IMR-90 (cell line): Measurements from ENCODE around the gene SMIM33. TPM values are rescaled to one million over a fixed set of nuclear protein-coding genes. Genes with fewer than 3 reads are reported as not detected.
A peak's percentile ranks its signal among the peaks of the same experiment; 100 is the strongest.

Experiments used
- ATAC-seq: fragments of 200-7000 bp; cut with Tn5 transposase; 2 replicates; pipeline ENCODE4 v1.9.1; 2020; ENCODE audit warnings: low read depth, mild to moderate bottlenecking, moderate library complexity
- BruUV-seq: library from RNA; stranded (reverse); fragments of 400-500 nt; replicated peaks from 2 replicates; lab custom pipeline; 2021; lab: Mats Ljungman, UMichigan
- CTCF ChIA-PET: fragments of 300-600 bp; formaldehyde crosslinking; extraction: SDS; loops from one replicate; lab custom pipeline; 2021; ENCODE audit warnings: antibody characterized with exemption; lab: Yijun Ruan, JAX
- POLR2A ChIA-PET: fragments of 300-600 bp; sonication (Branson Sonifier 250); formaldehyde crosslinking; loops from one replicate; lab custom pipeline; 2022; ENCODE audit warnings: antibody characterized with exemption; ENCODE audit not compliant: unreplicated experiment; lab: Charles Lee
- DNase-seq: peaks from one replicate; pipeline ENCODE4 v3.0.0; 2013
- H2AFZ ChIP-seq: replicated peaks from 2 replicates; pipeline ENCODE3; 2013; ENCODE audit warnings: low read length, mild to moderate bottlenecking; ENCODE audit not compliant: poor library complexity
- H2AK5ac ChIP-seq: 2 replicates; pipeline ENCODE4 v1.6.1; 2013; ENCODE audit warnings: low read depth, low read length, inconsistent platforms
- H2AK9ac ChIP-seq: replicated peaks from 2 replicates; pipeline ENCODE3; 2013; ENCODE audit warnings: mild to moderate bottlenecking, low read depth, low read length, moderate library complexity; ENCODE audit not compliant: poor library complexity
- H2BK120ac ChIP-seq: 2 replicates; pipeline ENCODE4 v1.6.1; 2013; ENCODE audit warnings: low read depth, low read length, inconsistent platforms
- H2BK15ac ChIP-seq: 3 replicates; pipeline ENCODE4 v1.6.1; 2013; ENCODE audit warnings: low read depth, low read length, inconsistent platforms
- H2BK20ac ChIP-seq: 2 replicates; pipeline ENCODE4 v1.6.1; 2013; ENCODE audit warnings: low read depth, mild to moderate bottlenecking, inconsistent platforms, low read length, moderate library complexity
- H2BK5ac ChIP-seq: 2 replicates; pipeline ENCODE4 v1.6.1; 2013; ENCODE audit warnings: mild to moderate bottlenecking, low read depth, low read length, inconsistent platforms; ENCODE audit not compliant: poor library complexity, severe bottlenecking
- H3K14ac ChIP-seq: replicated peaks from 2 replicates; pipeline ENCODE4 v1.6.1; 2013; ENCODE audit warnings: low read depth, low read length, inconsistent platforms
- H3K18ac ChIP-seq: 2 replicates; pipeline ENCODE4 v1.6.1; 2013; ENCODE audit warnings: low read depth, low read length, control low read depth
- H3K23ac ChIP-seq: 2 replicates; pipeline ENCODE4 v1.6.1; 2013; ENCODE audit warnings: low read depth, low read length, inconsistent platforms
- H3K27ac ChIP-seq: 2 replicates; pipeline ENCODE4 v1.5.1; 2013; ENCODE audit warnings: mild to moderate bottlenecking, control low read depth, low read length; ENCODE audit not compliant: insufficient read depth
- H3K27me3 ChIP-seq: 2 replicates; pipeline ENCODE4 v1.6.1; 2013; ENCODE audit warnings: low read length; ENCODE audit not compliant: control insufficient read depth, insufficient read depth
- H3K36me3 ChIP-seq: 2 replicates; pipeline ENCODE4 v1.6.1; 2013; ENCODE audit warnings: low read length, mixed read lengths; ENCODE audit not compliant: control insufficient read depth, insufficient read depth
- H3K4ac ChIP-seq: 2 replicates; pipeline ENCODE4 v1.6.1; 2013; ENCODE audit warnings: low read depth, low read length, inconsistent platforms
- H3K4me1 ChIP-seq: 2 replicates; pipeline ENCODE4 v1.6.1; 2013; ENCODE audit warnings: low read length, mixed read lengths; ENCODE audit not compliant: control insufficient read depth, insufficient read depth
- H3K4me2 ChIP-seq: 2 replicates; pipeline ENCODE4 v1.6.1; 2013; ENCODE audit warnings: low read depth, mild to moderate bottlenecking, control low read depth, low read length, moderate library complexity
- H3K4me3 ChIP-seq: 2 replicates; pipeline ENCODE4 v1.5.1; 2013; ENCODE audit warnings: low read depth, mild to moderate bottlenecking, control low read depth, low read length, moderate library complexity; ENCODE audit not compliant: insufficient read depth
- H3K56ac ChIP-seq: 2 replicates; pipeline ENCODE4 v1.6.1; 2013; ENCODE audit warnings: low read length, inconsistent platforms; ENCODE audit not compliant: insufficient read depth; ENCODE audit errors: extremely low read depth
- H3K79me1 ChIP-seq, 2 experiments: 2 replicates each; pipeline ENCODE4 v1.6.1; 2013; ENCODE audit warnings: low read length in 2 of 2, inconsistent platforms in 1 of 2, low read depth in 1 of 2
- H3K9ac ChIP-seq: 2 replicates; pipeline ENCODE4 v1.6.1; 2013; ENCODE audit warnings: low read depth, low read length, control low read depth
- H3K9me1 ChIP-seq: 2 replicates; pipeline ENCODE4 v1.6.1; 2013; ENCODE audit warnings: low read length, inconsistent platforms; ENCODE audit not compliant: insufficient read depth
- H3K9me3 ChIP-seq: 2 replicates; pipeline ENCODE4 v1.6.1; 2013; ENCODE audit warnings: low read length; ENCODE audit not compliant: control insufficient read depth, insufficient read depth
- H4K20me1 ChIP-seq: 2 replicates; pipeline ENCODE4 v1.6.1; 2013; ENCODE audit warnings: low read length, inconsistent platforms; ENCODE audit not compliant: insufficient read depth
- H4K5ac ChIP-seq: 2 replicates; pipeline ENCODE4 v1.6.1; 2013; ENCODE audit warnings: mild to moderate bottlenecking, low read depth, low read length, control low read depth
- H4K8ac ChIP-seq, 2 experiments: 2 replicates each; pipeline ENCODE4 v1.6.1; 2013; ENCODE audit warnings: low read depth in 2 of 2, low read length in 2 of 2, control low read depth in 1 of 2, inconsistent platforms in 1 of 2
- H4K91ac ChIP-seq: 2 replicates; pipeline ENCODE4 v1.6.1; 2013; ENCODE audit warnings: low read depth, low read length, inconsistent platforms; ENCODE audit not compliant: insufficient read depth
- CEBPB ChIP-seq: IDR thresholded peaks from 2 replicates; pipeline ENCODE4 v1.6.1; 2012; ENCODE audit warnings: low read depth, low read length, improper control_type of control experiment
- CHD1 ChIP-seq: IDR thresholded peaks from 2 replicates; pipeline ENCODE4 v1.6.1; 2012; ENCODE audit warnings: low read depth, low read length, improper control_type of control experiment
- MXI1 ChIP-seq: IDR thresholded peaks from 2 replicates; pipeline ENCODE4 v1.6.1; 2012; ENCODE audit warnings: low read depth, mild to moderate bottlenecking, low read length, moderate library complexity, borderline replicate concordance
- NFE2L2 ChIP-seq: fragments of 150-350 bp; IDR thresholded peaks from 2 replicates; pipeline ENCODE4 v1.6.1; 2016; ENCODE audit warnings: low read depth, mild to moderate bottlenecking, low read length
- POLR2A ChIP-seq: IDR thresholded peaks from 2 replicates; pipeline ENCODE4 v1.6.1; 2012; ENCODE audit warnings: mild to moderate bottlenecking, low read depth, low read length
- RAD21 ChIP-seq: IDR thresholded peaks from 2 replicates; pipeline ENCODE4 v1.6.1; 2012; ENCODE audit warnings: low read length, improper control_type of control experiment
- RCOR1 ChIP-seq: IDR thresholded peaks from 2 replicates; pipeline ENCODE4 v1.6.1; 2012; ENCODE audit warnings: mild to moderate bottlenecking, low read length, improper control_type of control experiment; ENCODE audit not compliant: insufficient replicate concordance
- RFX5 ChIP-seq: IDR thresholded peaks from 2 replicates; pipeline ENCODE4 v1.8.0; 2012; ENCODE audit warnings: low read depth, mild to moderate bottlenecking, low read length, moderate library complexity
- SMC3 ChIP-seq: fragments of 150-350 bp; IDR thresholded peaks from 2 replicates; pipeline ENCODE4 v1.6.1; 2016; ENCODE audit warnings: low read depth, mild to moderate bottlenecking, antibody characterized with exemption, low read length, moderate library complexity
- WGBS, 2 experiments: methylation state at CpG; one replicate each; pipeline versions ENCODE4 v1.1.5 to v1.1.7; 2013; ENCODE audit warnings: missing lambda C conversion rate in 2 of 2; ENCODE audit not compliant: insufficient read length in 1 of 2; ENCODE audit errors: extremely low coverage in 2 of 2; 5-methylcytosine and 5-hydroxymethylcytosine counted together
- dilution Hi-C: fragments of 300-500 bp; cut with HindIII; formaldehyde crosslinking; loops from one replicate; pipeline ENCODE4 v1.14.3; 2018; ENCODE audit warnings: low sequenced_read_pairs; ENCODE audit not compliant: unreplicated experiment
- in situ Hi-C: fragments of 300-500 bp; cut with MboI; formaldehyde crosslinking; loops from 3 replicates; pipeline ENCODE4 v1.14.3; 2019; ENCODE audit warnings: low sequenced_read_pairs, inconsistent platforms, mixed read lengths
- intact Hi-C: fragments of 100-400 bp; cut with micrococcal nuclease; formaldehyde crosslinking; loops from 2 replicates; pipeline ENCODE4 v1.10.0; 2022
- polyA plus RNA-seq, 3 experiments: library from polyadenylated mRNA; depleted of rRNA; stranded (reverse); fragments of >200 nt; gene quantifications; 2 replicates each; pipeline ENCODE4 v1.2.3, GENCODE V29; 2012; ENCODE audit warnings: low replicate concordance in 1 of 3
- total RNA-seq: library from RNA; depleted of rRNA; stranded (reverse); fragments of >200 nt; gene quantifications from 2 replicates; pipeline ENCODE4 v1.2.3, GENCODE V29; 2012
- TF ChIP-seq, protein P1 (sequence below): fragments of 150-350 bp; IDR thresholded peaks from 2 replicates; pipeline ENCODE4 v1.6.1; 2017; ENCODE audit warnings: mild to moderate bottlenecking, antibody characterized with exemption, low read length, low read depth
- TF ChIP-seq, protein P2 (sequence below): fragments of 150-350 bp; IDR thresholded peaks from 2 replicates; pipeline ENCODE4 v1.6.1; 2016; ENCODE audit warnings: low read depth, mild to moderate bottlenecking, low read length, moderate library complexity, borderline replicate concordance
- TF ChIP-seq, protein P3 (sequence below): conservative IDR thresholded peaks from 2 replicates; pipeline ENCODE4 v1.5.1; 2012; ENCODE audit warnings: mild to moderate bottlenecking, low read depth, low read length, improper control_type of control experiment

The SMIM33 gene
- total and polyA plus RNA-seq, 2 of the 4 experiments (the other 2 are of a cell fraction), result not detected

DNA sequence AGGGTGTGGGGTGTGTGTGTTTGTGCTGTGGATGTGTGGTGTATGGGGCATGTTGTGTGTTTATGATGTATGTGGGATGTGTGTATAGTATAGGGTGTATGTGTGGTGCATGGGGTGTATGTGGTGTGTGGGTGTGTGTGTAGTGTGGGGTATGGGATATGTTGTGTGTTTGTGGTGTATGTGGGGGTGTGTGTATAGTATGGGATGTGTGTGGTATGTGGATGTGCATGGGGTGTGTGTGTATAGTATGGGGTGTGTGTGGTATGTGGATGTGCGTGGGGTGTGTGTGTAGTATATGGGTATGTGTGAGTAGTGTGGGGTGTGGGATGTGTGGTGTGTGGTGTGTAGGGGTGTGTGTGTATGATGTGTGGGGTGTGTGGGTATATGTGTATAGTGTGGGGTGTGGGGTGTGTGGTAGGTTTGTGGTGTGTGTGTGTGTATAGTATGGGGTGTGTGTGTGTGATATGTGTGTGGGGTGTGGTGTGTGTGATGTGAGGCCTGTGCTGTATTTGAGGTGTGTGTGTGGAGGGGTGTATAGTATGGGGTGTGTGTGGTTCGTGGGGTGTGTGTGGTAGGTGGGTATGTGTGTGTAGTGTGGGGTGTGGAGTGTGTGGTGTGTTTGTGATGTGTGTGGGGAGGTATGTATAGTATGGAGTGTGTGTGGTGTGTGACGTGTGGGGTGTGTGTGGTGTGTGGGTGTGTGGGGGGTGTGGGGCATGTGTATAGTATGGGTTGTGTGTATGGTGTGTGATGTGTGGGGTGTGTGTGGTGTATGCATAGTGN, 18.7 kb upstream of the SMIM33 start:
- H3K18ac ChIP-seq, result no peak overlapping the region
- H4K91ac ChIP-seq, result no peak overlapping the region
- H3K79me1 ChIP-seq, result no peaks in the 10 kb centered on the region
- no peaks in the 10 kb centered on the region; the same call in 1 of the 2 replicates for H3K4me1 ChIP-seq
- no TSS peak for BruUV-seq
- H3K4me2 ChIP-seq, result no peak overlapping the region
- H3K27ac ChIP-seq, result no peak overlapping the region
- WGBS, 2 experiments, result 62 to 100% methylated on average over 1 to 3 of the region's 3 CpGs
- peaks cover 25% of the 10 kb centered on the region for H3K9me1 ChIP-seq
- H2BK5ac ChIP-seq, result peak overlapping the region; percentile 93
- peak overlapping the region; percentile 8; the same call in 1 of the 2 replicates for H2BK120ac ChIP-seq
- POLR2A ChIA-PET, result no interaction called here
- no peaks in the 10 kb centered on the region for H3K36me3 ChIP-seq
- in situ Hi-C loops (no loop called here), dilution Hi-C loops (no loop called here), intact Hi-C loops (no loop called here)
- peak overlapping the region; percentile 21 for H2AFZ ChIP-seq
- no peak overlapping the region for H4K8ac ChIP-seq
- H3K56ac ChIP-seq, result no peak overlapping the region
- no peak overlapping the region for H3K23ac ChIP-seq
- no peak overlapping the region for H4K5ac ChIP-seq
- H3K27me3 ChIP-seq, result no peaks in the 10 kb centered on the region
- H3K9ac ChIP-seq, result no peak overlapping the region
- peak overlapping the region; percentile 68; the same call in 2 of the 3 replicates for H2BK15ac ChIP-seq
- no peak overlapping the region; the same call in 1 of the 2 replicates for H3K4ac ChIP-seq
- DNase-seq, result no peak
- peak overlapping the region; percentile 45; the same call in 1 of the 2 replicates for H3K14ac ChIP-seq
- ATAC-seq, result no peak
- TF ChIP-seq POLR2A, result no peak
- TF ChIP-seq, protein P1, sequence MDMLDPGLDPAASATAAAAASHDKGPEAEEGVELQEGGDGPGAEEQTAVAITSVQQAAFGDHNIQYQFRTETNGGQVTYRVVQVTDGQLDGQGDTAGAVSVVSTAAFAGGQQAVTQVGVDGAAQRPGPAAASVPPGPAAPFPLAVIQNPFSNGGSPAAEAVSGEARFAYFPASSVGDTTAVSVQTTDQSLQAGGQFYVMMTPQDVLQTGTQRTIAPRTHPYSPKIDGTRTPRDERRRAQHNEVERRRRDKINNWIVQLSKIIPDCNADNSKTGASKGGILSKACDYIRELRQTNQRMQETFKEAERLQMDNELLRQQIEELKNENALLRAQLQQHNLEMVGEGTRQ, result no peak
- no peak for TF ChIP-seq NFE2L2
- TF ChIP-seq, protein P2, sequence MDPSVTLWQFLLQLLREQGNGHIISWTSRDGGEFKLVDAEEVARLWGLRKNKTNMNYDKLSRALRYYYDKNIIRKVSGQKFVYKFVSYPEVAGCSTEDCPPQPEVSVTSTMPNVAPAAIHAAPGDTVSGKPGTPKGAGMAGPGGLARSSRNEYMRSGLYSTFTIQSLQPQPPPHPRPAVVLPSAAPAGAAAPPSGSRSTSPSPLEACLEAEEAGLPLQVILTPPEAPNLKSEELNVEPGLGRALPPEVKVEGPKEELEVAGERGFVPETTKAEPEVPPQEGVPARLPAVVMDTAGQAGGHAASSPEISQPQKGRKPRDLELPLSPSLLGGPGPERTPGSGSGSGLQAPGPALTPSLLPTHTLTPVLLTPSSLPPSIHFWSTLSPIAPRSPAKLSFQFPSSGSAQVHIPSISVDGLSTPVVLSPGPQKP, result no peak
- no peak for TF ChIP-seq CEBPB
- TF ChIP-seq RCOR1, result no peak
- TF ChIP-seq SMC3, result no peak
- TF ChIP-seq, protein P3, sequence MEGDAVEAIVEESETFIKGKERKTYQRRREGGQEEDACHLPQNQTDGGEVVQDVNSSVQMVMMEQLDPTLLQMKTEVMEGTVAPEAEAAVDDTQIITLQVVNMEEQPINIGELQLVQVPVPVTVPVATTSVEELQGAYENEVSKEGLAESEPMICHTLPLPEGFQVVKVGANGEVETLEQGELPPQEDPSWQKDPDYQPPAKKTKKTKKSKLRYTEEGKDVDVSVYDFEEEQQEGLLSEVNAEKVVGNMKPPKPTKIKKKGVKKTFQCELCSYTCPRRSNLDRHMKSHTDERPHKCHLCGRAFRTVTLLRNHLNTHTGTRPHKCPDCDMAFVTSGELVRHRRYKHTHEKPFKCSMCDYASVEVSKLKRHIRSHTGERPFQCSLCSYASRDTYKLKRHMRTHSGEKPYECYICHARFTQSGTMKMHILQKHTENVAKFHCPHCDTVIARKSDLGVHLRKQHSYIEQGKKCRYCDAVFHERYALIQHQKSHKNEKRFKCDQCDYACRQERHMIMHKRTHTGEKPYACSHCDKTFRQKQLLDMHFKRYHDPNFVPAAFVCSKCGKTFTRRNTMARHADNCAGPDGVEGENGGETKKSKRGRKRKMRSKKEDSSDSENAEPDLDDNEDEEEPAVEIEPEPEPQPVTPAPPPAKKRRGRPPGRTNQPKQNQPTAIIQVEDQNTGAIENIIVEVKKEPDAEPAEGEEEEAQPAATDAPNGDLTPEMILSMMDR, result no peak
- no peak for TF ChIP-seq CHD1
- TF ChIP-seq RFX5, result no peak
- TF ChIP-seq RAD21, result no peak
- no peak for TF ChIP-seq MXI1
- H4K20me1 ChIP-seq, result no peaks in the 10 kb centered on the region
- peak overlapping the region; percentile 93 for H2AK5ac ChIP-seq
- CTCF ChIA-PET, result no interaction called here
- no peak overlapping the region for H3K4me3 ChIP-seq
- 0 out of 2 replicates have a peak overlapping the region, but pooled peaks have one; percentile 35 for H2BK20ac ChIP-seq
- H3K9me3 ChIP-seq, result no peaks in the 10 kb centered on the region
- H2AK9ac ChIP-seq, result peak overlapping the region; percentile 55
